ENCODE measurements around the gene GPR3. TPM values are rescaled to one million over a fixed set of nuclear protein-coding genes. Genes with fewer than 3 reads are reported as not detected.

GPR3 gene
- total and polyA plus RNA-seq, 2 of the 8 experiments (the other 6 are each of a cell fraction or from before 2014, with no cell fraction given), result 9.9 to 26.5 TPM

GRCh38 chr1:27392096-27392777, at the start of gene GPR3 (continued):
- TF ChIP-seq CHD7 (IDR thresholded peaks at IDR 0.05; ENCODE audit: insufficient replicate concordance, low read length) (no peak), JUN (IDR thresholded peaks at IDR 0.05; ENCODE audit: low read depth, low read length) (0 out of 2 replicates have a peak, but pooled peaks have one; percentile 39), BCL11A (IDR thresholded peaks at IDR 0.05; ENCODE audit: low read depth in 2 of 2, low read length in 2 of 2) (no peak), CTCF (IDR thresholded peaks at IDR 0.05; ENCODE audit: control extremely low read depth in 1 of 3, insufficient read depth in 1 of 3, low read depth in 1 of 3, low read length in 3 of 3) (peak in 2 of 3 experiments; percentile 55 to 60; a peak in 3 of 4 replicates), NRF1 (IDR thresholded peaks at IDR 0.05; ENCODE audit: low read depth, low read length) (no peak), BACH1 (IDR thresholded peaks at IDR 0.05; ENCODE audit: low read length) (peak; percentile 33; the same call in 1 of the 2 replicates), RAD21 (IDR thresholded peaks at IDR 0.05 in 1 of 2, conservative IDR thresholded peaks at IDR 0.05 in 1 of 2; ENCODE audit: low read depth in 2 of 2, low read length in 2 of 2) (peak; percentile 16 to 36; a peak in 3 of 4 replicates)

All from H1 (cell line).